Left lung (tissue), 10 donors: ENCODE results near the gene AFG1L. TPM values are rescaled to one million over a fixed set of nuclear protein-coding genes. Genes with fewer than 3 reads are reported as not detected.

ENCODE experiments used
- ATAC-seq: fragments of 200-7000 bp; cut with Tn5 transposase; one replicate; pipeline ENCODE4 v1.9.1; 2020; ENCODE audit warnings: moderate library complexity
- DNase-seq, 4 donors: peaks; one replicate each; pipeline ENCODE4 v3.0.0-alpha.2; 2013 to 2020
- H3K27ac ChIP-seq, 2 donors: fragments of 200-600 bp; sonication (generic) in 1 of 2; one replicate each; pipeline versions ENCODE4 v1.5.0 to v1.8.0; 2020 to 2021
- H3K27me3 ChIP-seq, 2 donors: fragments of 200-600 bp; sonication (generic) in 1 of 2; one replicate each; pipeline versions ENCODE4 v1.5.0 to v1.8.0; 2020 to 2021
- H3K36me3 ChIP-seq, 2 donors: fragments of 200-600 bp; sonication (generic) in 1 of 2; one replicate each; pipeline versions ENCODE4 v1.5.0 to v1.8.0; 2020 to 2021
- H3K4me1 ChIP-seq, 2 donors: fragments of 200-600 bp; one replicate each; pipeline ENCODE4 v1.8.0; 2021
- H3K4me3 ChIP-seq, 2 donors: fragments of 200-600 bp; sonication (generic) in 1 of 2; one replicate each; pipeline versions ENCODE4 v1.5.0 to v1.8.0; 2020 to 2021; ENCODE audit warnings: mild to moderate bottlenecking in 1 of 2
- H3K9me3 ChIP-seq, 2 donors: fragments of 200-600 bp; sonication (generic) in 1 of 2; one replicate each; pipeline versions ENCODE4 v1.5.0 to v1.8.0; 2020 to 2021
- CTCF ChIP-seq, 2 donors: fragments of 200-600 bp; sonication (generic) in 1 of 2; IDR thresholded peaks; one replicate each; pipeline versions ENCODE4 v1.5.0 to v1.8.0; 2021; ENCODE audit warnings: antibody characterized with exemption in 2 of 2
- intact Hi-C, 2 donors: fragments of 100-400 bp; cut with DNase I; formaldehyde crosslinking; loops; one replicate each; pipeline versions ENCODE4 v1.11.2 to v1.14.2; 2022
- polyA plus RNA-seq, 6 donors: library from polyadenylated mRNA; unstranded; fragments of 120-200 nt; gene quantifications; one replicate each; pipeline ENCODE4 v1.2.1, GENCODE V29; 2013; ENCODE audit not compliant: insufficient read length in 6 of 6
- total RNA-seq, 2 donors: library from RNA; stranded (reverse); fragmentation: NEBNext Ultra II Directional; extraction: Animal tissue kit (Norgen Biotek cat#: 25700); gene quantifications; one replicate each; pipeline ENCODE4 v1.2.1, GENCODE V29; 2021
- donor health status: DM: no; HTN: yes; CAD: no.
- donor health status: DM: no; HTN: no; CAD: no.

The AFG1L gene
- total and polyA plus RNA-seq, 8 donors: 5.8 to 10.2 (median 7.7) TPM

- H3K36me3 ChIP-seq: peaks cover 0 to 13% of the 10 kb centered on the region in 2 donors
- DNase-seq: no peak
- peaks cover 32 to 74% of the 10 kb centered on the region in 2 donors for H3K4me1 ChIP-seq
- TF ChIP-seq CTCF (IDR thresholded peaks at IDR 0.05): no peak
- intact Hi-C loops: no loop called here
- no peak for ATAC-seq
- peak overlapping the region; percentile 98 to 99 for H3K27ac ChIP-seq
- H3K4me3 ChIP-seq: peak overlapping the region in 1 of 2 donors; percentile 84
- H3K9me3 ChIP-seq: no peaks in the 10 kb centered on the region
- H3K27me3 ChIP-seq: no peaks in the 10 kb centered on the region
These were observed 269.3 kb downstream of the AFG1L start for GRCh38 chr6:108564178-108564577.

- intact Hi-C loops: no loop called here
- Histone ChIP-seq H3K4me1 (peaks cover 32 to 80% of the 10 kb centered on the region in 2 donors), H3K36me3 (peaks cover 0 to 22% of the 10 kb centered on the region in 2 donors), H3K27me3 (no peaks in the 10 kb centered on the region), H3K27ac (peak overlapping the region; percentile 98 to 99), H3K4me3 (peak overlapping the region in 1 of 2 donors; percentile 11), H3K9me3 (no peaks in the 10 kb centered on the region)
- ATAC-seq (no peak), DNase-seq (no peak)
- no peak for TF ChIP-seq CTCF (IDR thresholded peaks at IDR 0.05)
These were observed 270.4 kb downstream of the AFG1L start for GRCh38 chr6:108565091-108565766.

GRCh38 chr6:108565893-108566292 is 271.0 kb downstream of the AFG1L start:
- peak; percentile 29 for ATAC-seq
- H3K4me1 ChIP-seq: peaks cover 32 to 83% of the 10 kb centered on the region in 2 donors
- H3K36me3 ChIP-seq: peaks cover 0 to 29% of the 10 kb centered on the region in 2 donors
- DNase-seq: peak in 2 of 4 donors; percentile 74 to 85
- peak in 1 of 2 donors; percentile 12 for TF ChIP-seq CTCF (IDR thresholded peaks at IDR 0.05)
- H3K4me3 ChIP-seq: peak overlapping the region in 1 of 2 donors; percentile 11
- intact Hi-C loops: no loop called here
- peak overlapping the region; percentile 98 to 99 for H3K27ac ChIP-seq
- no peaks in the 10 kb centered on the region for H3K27me3 ChIP-seq
- no peaks in the 10 kb centered on the region for H3K9me3 ChIP-seq

- intact Hi-C loops: no loop called here
- no peak for TF ChIP-seq CTCF (IDR thresholded peaks at IDR 0.05)
- DNase-seq (no peak), ATAC-seq (no peak)
- H3K4me3 ChIP-seq: no peak overlapping the region
- no peaks in the 10 kb centered on the region for H3K27me3 ChIP-seq
- peaks cover 0 to 34% of the 10 kb centered on the region in 2 donors for H3K36me3 ChIP-seq
- H3K4me1 ChIP-seq: peaks cover 34 to 87% of the 10 kb centered on the region in 2 donors
- H3K27ac ChIP-seq: peak overlapping the region; percentile 98 to 99
- H3K9me3 ChIP-seq: no peaks in the 10 kb centered on the region
These were observed 271.6 kb downstream of the AFG1L start for GRCh38 chr6:108566406-108566805.

- Histone ChIP-seq H3K4me1 (peaks cover 38 to 79% of the 10 kb centered on the region in 2 donors), H3K27ac (no peak overlapping the region), H3K9me3 (no peaks in the 10 kb centered on the region), H3K27me3 (no peaks in the 10 kb centered on the region), H3K4me3 (no peak overlapping the region), H3K36me3 (peaks cover 0 to 35% of the 10 kb centered on the region in 2 donors)
- no peak for ATAC-seq
- DNase-seq: no peak
- intact Hi-C loops: no loop called here
- no peak for TF ChIP-seq CTCF (IDR thresholded peaks at IDR 0.05)
These were observed 273.2 kb downstream of the AFG1L start for GRCh38 chr6:108568101-108568500.
